Coronary artery (tissue), 2 donors: ENCODE results near the gene AOX1.

Experiments used
- DNase-seq: peaks from one replicate; pipeline ENCODE4 v3.0.0-alpha.2; 2017; ENCODE audit warnings: low spot score
- H3K27ac ChIP-seq, 2 donors: fragments of 200-600 bp; sonication (generic); one replicate each; pipeline ENCODE4 v1.5.1; 2016 to 2019
- H3K4me3 ChIP-seq: fragments of 200-600 bp; sonication (generic); 2 replicates; pipeline ENCODE4 v1.5.1; 2016; ENCODE audit warnings: mild to moderate bottlenecking, moderate library complexity
- CTCF ChIP-seq: fragments of 200-600 bp; sonication (generic); IDR thresholded peaks from one replicate; pipeline ENCODE4 v1.5.1; 2019; ENCODE audit warnings: antibody characterized with exemption

Gene AOX1

GRCh38 chr2:200578778-200579177 lies 7.0 kb upstream of the AOX1 start:
- Histone ChIP-seq H3K4me3 (no peak overlapping the region), H3K27ac (no peak overlapping the region)
- TF ChIP-seq CTCF, result no peak
- DNase-seq, result no peak

- no peak overlapping the region for H3K4me3 ChIP-seq
- DNase-seq, result no peak
- H3K27ac ChIP-seq, result no peak overlapping the region
- no peak for TF ChIP-seq CTCF
These were observed 1.2 kb upstream of the AOX1 start for GRCh38 chr2:200584639-200585038.

GRCh38 chr2:200585340-200585729 lies 479 bp upstream of the AOX1 start:
- Histone ChIP-seq H3K27ac (peak overlapping the region in 1 of 2 donors; percentile 81), H3K4me3 (peak overlapping the region; percentile 81)
- DNase-seq, result no peak
- no peak for TF ChIP-seq CTCF

- H3K4me3 ChIP-seq, result peak overlapping the region; percentile 81
These were observed 796 bp downstream of the AOX1 start for GRCh38 chr2:200586644-200586975.

GRCh38 chr2:200587007-200587616 lies 1.3 kb downstream of the AOX1 start:
- no peak for DNase-seq
- TF ChIP-seq CTCF, result no peak
- Histone ChIP-seq H3K27ac (peak overlapping the region in 1 of 2 donors; percentile 81), H3K4me3 (peak overlapping the region; percentile 81)

More at GRCh38 chr2:200586644-200586975, 796 bp downstream of the AOX1 start:
- TF ChIP-seq CTCF, result no peak
- no peak for DNase-seq
- H3K27ac ChIP-seq, result peak overlapping the region; percentile 68 to 81

GRCh38 chr2:200588076-200588678 lies 2.4 kb downstream of the AOX1 start:
- DNase-seq, result no peak
- H3K27ac ChIP-seq, result peak overlapping the region in 1 of 2 donors; percentile 47
- no peak for TF ChIP-seq CTCF
- peak overlapping the region; percentile 38 for H3K4me3 ChIP-seq

GRCh38 chr2:200590090-200590489 lies 4.3 kb downstream of the AOX1 start:
- TF ChIP-seq CTCF, result no peak
- Histone ChIP-seq H3K4me3 (no peak overlapping the region), H3K27ac (peak overlapping the region in 1 of 2 donors; percentile 45)
- DNase-seq, result no peak
